SK-N-SH (cell line): ENCODE measurements around the gene HHAT. TPM values are rescaled to one million over a fixed set of nuclear protein-coding genes. Genes with fewer than 3 reads are reported as not detected.

Experiments
- CTCF ChIA-PET: fragments of 300-600, 350-600 bp; formaldehyde crosslinking; extraction: SDS; loops from one replicate; lab custom pipeline; 2021; lab: Yijun Ruan, JAX
- POLR2A ChIA-PET: fragments of 350-600 bp; sonication (Branson Sonifier 250); formaldehyde crosslinking; extraction: SDS; loops from one replicate; lab custom pipeline; 2020; ENCODE audit warnings: antibody characterized with exemption, inconsistent platforms; lab: Yijun Ruan, JAX
- DNase-seq: peaks from one replicate; pipeline ENCODE4 v3.0.0; 2012
- H2AFZ ChIP-seq: fragments of 200-600 bp; sonication (generic); 2 replicates; pipeline ENCODE4 v1.8.1; 2016; ENCODE audit warnings: antibody characterized with exemption, mild to moderate bottlenecking, low read depth
- H3F3A ChIP-seq: fragments of 200-600 bp; sonication (generic); replicated peaks from 2 replicates; pipeline ENCODE3; 2016; ENCODE audit warnings: antibody characterized with exemption, mild to moderate bottlenecking; ENCODE audit not compliant: insufficient read depth
- H3K27ac ChIP-seq, 2 experiments: fragments of 200-500 bp in 1 of 2; fragments of 200-600 bp in 1 of 2; sonication (Bioruptor generic) in 1 of 2; sonication (generic), shearing (Covaris generic) in 1 of 2; 2 replicates each; pipeline versions ENCODE4 v1.5.1 to v1.6.1; 2014 to 2016; ENCODE audit warnings: low read depth in 2 of 2, inconsistent platforms in 1 of 2, low read length in 1 of 2, mild to moderate bottlenecking in 1 of 2, mixed read lengths in 1 of 2
- H3K27me3 ChIP-seq: fragments of 200-600 bp; sonication (generic), shearing (Covaris generic); 2 replicates; pipeline ENCODE4 v1.6.1; 2016; ENCODE audit warnings: mixed run types; ENCODE audit not compliant: insufficient read depth
- H3K36me3 ChIP-seq, 2 experiments: fragments of 200-500 bp in 1 of 2; fragments of 200-600 bp in 1 of 2; sonication (Bioruptor generic) in 1 of 2; sonication (generic) in 1 of 2; replicated peaks in 1 of 2; 2 replicates each; pipeline versions ENCODE3 to v1.5.1; 2014 to 2016; ENCODE audit warnings: low read length in 1 of 2, mild to moderate bottlenecking in 1 of 2; ENCODE audit not compliant: insufficient read depth in 2 of 2, control insufficient read depth in 1 of 2
- H3K4me1 ChIP-seq, 2 experiments: fragments of 200-500 bp in 1 of 2; fragments of 200-600 bp in 1 of 2; sonication (Bioruptor generic) in 1 of 2; sonication (generic), shearing (Covaris generic) in 1 of 2; 2 replicates each; pipeline versions ENCODE4 v1.5.1 to v1.6.1; 2014 to 2016; ENCODE audit warnings: low read depth in 1 of 2, low read length in 1 of 2, mixed run types in 1 of 2; ENCODE audit not compliant: insufficient read depth in 2 of 2, control insufficient read depth in 1 of 2
- H3K4me2 ChIP-seq: fragments of 200-600 bp; sonication (generic), shearing (Covaris generic); 2 replicates; pipeline ENCODE4 v1.6.1; 2017; ENCODE audit warnings: mixed run types
- H3K4me3 ChIP-seq, 2 experiments: fragments of 200-500 bp in 1 of 2; fragments of 200-600 bp in 1 of 2; sonication (Bioruptor generic) in 1 of 2; sonication (generic), shearing (Covaris generic) in 1 of 2; 2 replicates each; pipeline versions ENCODE4 v1.5.1 to v1.8.1; 2014 to 2016; ENCODE audit warnings: low read depth in 2 of 2, inconsistent platforms in 1 of 2, low read length in 1 of 2, mild to moderate bottlenecking in 1 of 2, mixed read lengths in 1 of 2, moderate library complexity in 1 of 2
- H3K79me2 ChIP-seq: fragments of 200-600 bp; sonication (generic); 2 replicates; pipeline ENCODE4 v1.8.1; 2017; ENCODE audit warnings: mild to moderate bottlenecking; ENCODE audit not compliant: insufficient read depth
- H3K9ac ChIP-seq: fragments of 200-600 bp; sonication (generic); 2 replicates; pipeline ENCODE4 v1.6.1; 2017; ENCODE audit warnings: mixed run types
- H3K9me2 ChIP-seq: fragments of 200-600 bp; sonication (generic); 2 replicates; pipeline ENCODE4 v1.6.1; 2017; ENCODE audit warnings: mixed run types
- H3K9me3 ChIP-seq: fragments of 200-600 bp; sonication (generic); 2 replicates; pipeline ENCODE4 v1.6.1; 2017; ENCODE audit warnings: mixed run types, mild to moderate bottlenecking, moderate library complexity
- H4K20me1 ChIP-seq: fragments of 200-600 bp; sonication (generic); 2 replicates; pipeline ENCODE4 v1.6.1; 2017; ENCODE audit warnings: mild to moderate bottlenecking, mixed run types; ENCODE audit not compliant: insufficient read depth
- CHD2 ChIP-seq: fragments of 150-350 bp; IDR thresholded peaks from 2 replicates; pipeline ENCODE4 v1.6.1; 2018; ENCODE audit warnings: low read length; ENCODE audit not compliant: partially characterized antibody
- CTCF ChIP-seq: fragments of 200-600 bp; sonication (generic); IDR thresholded peaks from 2 replicates; pipeline ENCODE4 v1.6.1; 2017; ENCODE audit warnings: antibody characterized with exemption, mild to moderate bottlenecking, moderate library complexity
- EP300 ChIP-seq, 2 experiments: IDR thresholded peaks; 2 replicates each; pipeline versions ENCODE4 v1.4.0 to v1.6.1; 2012; ENCODE audit warnings: borderline replicate concordance in 1 of 2, low read depth in 1 of 2, low read length in 1 of 2
- FOSL2 ChIP-seq: IDR thresholded peaks from 2 replicates; pipeline ENCODE4 v1.4.0; 2012; ENCODE audit warnings: low read depth, mild to moderate bottlenecking, moderate library complexity, borderline replicate concordance
- GABPA ChIP-seq: IDR thresholded peaks from 2 replicates; pipeline ENCODE4 v1.4.0; 2012; ENCODE audit warnings: low read depth, mild to moderate bottlenecking
- GATA2 ChIP-seq: sonication (generic); formaldehyde crosslinking; IDR thresholded peaks from 2 replicates; pipeline ENCODE4 v1.5.0; 2020; ENCODE audit warnings: mild to moderate bottlenecking, missing genetic modification reagents
- JUND ChIP-seq: IDR thresholded peaks from 2 replicates; pipeline ENCODE4 v1.4.0; 2012
- MAX ChIP-seq: IDR thresholded peaks from 2 replicates; pipeline ENCODE4 v1.4.0; 2012; ENCODE audit warnings: low read depth
- MEF2A ChIP-seq: IDR thresholded peaks from 2 replicates; pipeline ENCODE4 v1.4.0; 2012; ENCODE audit warnings: low read depth, borderline replicate concordance
- MXI1 ChIP-seq: IDR thresholded peaks from 2 replicates; pipeline ENCODE4 v1.6.1; 2012; ENCODE audit warnings: mild to moderate bottlenecking, low read depth, low read length, improper control_type of control experiment
- RAD21 ChIP-seq: IDR thresholded peaks from 2 replicates; pipeline ENCODE4 v1.6.1; 2012; ENCODE audit warnings: mild to moderate bottlenecking, low read length
- RCOR1 ChIP-seq: fragments of 150-350 bp; IDR thresholded peaks from 2 replicates; pipeline ENCODE4 v1.6.1; 2017; ENCODE audit warnings: antibody characterized with exemption, low read length
- RFX5 ChIP-seq: IDR thresholded peaks from 2 replicates; pipeline ENCODE4 v1.6.1; 2012; ENCODE audit warnings: mild to moderate bottlenecking, improper control_type of control experiment, low read length
- SMC3 ChIP-seq: IDR thresholded peaks from 2 replicates; pipeline ENCODE4 v1.6.1; 2012; ENCODE audit warnings: low read depth, low read length, improper control_type of control experiment
- TCF12 ChIP-seq: IDR thresholded peaks from 2 replicates; pipeline ENCODE4 v1.4.0; 2012
- TEAD4 ChIP-seq: IDR thresholded peaks from 2 replicates; pipeline ENCODE4 v1.4.0; 2012; ENCODE audit warnings: mild to moderate bottlenecking, borderline replicate concordance; ENCODE audit not compliant: insufficient read depth
- USF1 ChIP-seq: IDR thresholded peaks from 2 replicates; pipeline ENCODE4 v1.4.0; 2012; ENCODE audit warnings: low read depth, borderline replicate concordance
- WGBS: methylation state at CpG from one replicate; pipeline ENCODE4 v1.1.6; 2017; ENCODE audit warnings: low lambda C conversion rate; 5-methylcytosine and 5-hydroxymethylcytosine counted together
- polyA plus RNA-seq, 3 experiments: library from polyadenylated mRNA; depleted of rRNA; stranded (reverse); fragments of >200 nt; gene quantifications; 2 replicates each; pipeline ENCODE4 v1.2.3, GENCODE V29; 2012
- TF ChIP-seq, protein P1 (sequence below): IDR thresholded peaks from 2 replicates; pipeline ENCODE4; 2012
- TF ChIP-seq, protein P2 (sequence below): fragments of 150-350 bp; IDR thresholded peaks from 2 replicates; pipeline ENCODE4 v1.6.1; 2016; ENCODE audit warnings: mild to moderate bottlenecking, low read depth, low read length
- TF ChIP-seq, protein P3 (sequence below): IDR thresholded peaks from 2 replicates; pipeline ENCODE4 v1.4.0; 2012; ENCODE audit warnings: low read depth, borderline replicate concordance

Gene HHAT
- polyA plus RNA-seq, 1 of the 3 experiments (the other 2 are of a cell fraction): 8.1 TPM

DNA sequence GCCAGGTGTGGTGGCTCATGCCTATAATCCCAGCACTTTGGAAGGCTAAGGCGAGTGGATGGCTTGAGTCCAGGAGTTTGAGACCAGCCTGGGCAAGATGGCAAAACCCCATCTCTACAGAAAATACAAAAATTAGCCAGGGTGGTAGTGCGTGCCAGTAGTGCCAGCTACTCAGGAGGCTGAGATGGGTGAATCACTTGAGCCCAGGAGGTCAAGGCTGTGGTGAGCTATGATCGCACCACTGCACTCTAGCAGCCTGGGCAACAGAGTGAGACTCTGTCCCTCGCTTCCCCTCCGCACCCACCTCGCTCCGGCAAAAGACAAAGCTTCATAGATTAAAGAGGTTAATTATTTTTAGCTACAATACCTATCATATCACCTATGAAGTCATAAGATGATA lies 100.0 kb downstream of the HHAT start:
- ChIA-PET CTCF (interaction anchor here (0.8 to 2.5 kb wide), 6 partner anchors 12 to 707 kb away, joined by 3 to 12 read pairs (median 4); partner anchors contain the start of gene KCNH1), POLR2A (no interaction called here)
- H4K20me1 ChIP-seq: no peaks in the 10 kb centered on the region
- H3K79me2 ChIP-seq: no peaks in the 10 kb centered on the region
- no peak overlapping the region for H3K27ac ChIP-seq
- H3K4me2 ChIP-seq: no peak overlapping the region
- no peaks in the 10 kb centered on the region for H3K9me3 ChIP-seq
- WGBS: 86% methylated on average over 7 of the region's 7 CpGs
- no peak for DNase-seq
- no peaks in the 10 kb centered on the region for H3K27me3 ChIP-seq
- no peaks in the 10 kb centered on the region for H3F3A ChIP-seq
- H2AFZ ChIP-seq: no peak overlapping the region
- H3K4me3 ChIP-seq: no peak overlapping the region
- H3K4me1 ChIP-seq: no peaks in the 10 kb centered on the region
- no peaks in the 10 kb centered on the region for H3K36me3 ChIP-seq
- TF ChIP-seq RFX5 (no peak), RCOR1 (no peak), TEAD4 (no peak), MAX (no peak), JUND (no peak), GATA2 (CRISPR knock-in tag) (no peak), SMC3 (no peak), TCF12 (no peak), RAD21 (no peak), CTCF (no peak), USF1 (no peak), GABPA (no peak), EP300 (IDR thresholded peaks at IDR 0.05; ENCODE audit: borderline replicate concordance in 1 of 2, low read depth in 1 of 2, low read length in 1 of 2) (no peak), FOSL2 (no peak), CHD2 (no peak), MEF2A (no peak), MXI1 (no peak)
- TF ChIP-seq, protein P1, sequence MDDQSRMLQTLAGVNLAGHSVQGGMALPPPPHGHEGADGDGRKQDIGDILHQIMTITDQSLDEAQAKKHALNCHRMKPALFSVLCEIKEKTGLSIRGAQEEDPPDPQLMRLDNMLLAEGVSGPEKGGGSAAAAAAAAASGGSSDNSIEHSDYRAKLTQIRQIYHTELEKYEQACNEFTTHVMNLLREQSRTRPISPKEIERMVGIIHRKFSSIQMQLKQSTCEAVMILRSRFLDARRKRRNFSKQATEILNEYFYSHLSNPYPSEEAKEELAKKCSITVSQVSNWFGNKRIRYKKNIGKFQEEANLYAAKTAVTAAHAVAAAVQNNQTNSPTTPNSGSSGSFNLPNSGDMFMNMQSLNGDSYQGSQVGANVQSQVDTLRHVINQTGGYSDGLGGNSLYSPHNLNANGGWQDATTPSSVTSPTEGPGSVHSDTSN: no peak
- TF ChIP-seq, protein P2, sequence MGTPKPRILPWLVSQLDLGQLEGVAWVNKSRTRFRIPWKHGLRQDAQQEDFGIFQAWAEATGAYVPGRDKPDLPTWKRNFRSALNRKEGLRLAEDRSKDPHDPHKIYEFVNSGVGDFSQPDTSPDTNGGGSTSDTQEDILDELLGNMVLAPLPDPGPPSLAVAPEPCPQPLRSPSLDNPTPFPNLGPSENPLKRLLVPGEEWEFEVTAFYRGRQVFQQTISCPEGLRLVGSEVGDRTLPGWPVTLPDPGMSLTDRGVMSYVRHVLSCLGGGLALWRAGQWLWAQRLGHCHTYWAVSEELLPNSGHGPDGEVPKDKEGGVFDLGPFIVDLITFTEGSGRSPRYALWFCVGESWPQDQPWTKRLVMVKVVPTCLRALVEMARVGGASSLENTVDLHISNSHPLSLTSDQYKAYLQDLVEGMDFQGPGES: no peak
- TF ChIP-seq, protein P3, sequence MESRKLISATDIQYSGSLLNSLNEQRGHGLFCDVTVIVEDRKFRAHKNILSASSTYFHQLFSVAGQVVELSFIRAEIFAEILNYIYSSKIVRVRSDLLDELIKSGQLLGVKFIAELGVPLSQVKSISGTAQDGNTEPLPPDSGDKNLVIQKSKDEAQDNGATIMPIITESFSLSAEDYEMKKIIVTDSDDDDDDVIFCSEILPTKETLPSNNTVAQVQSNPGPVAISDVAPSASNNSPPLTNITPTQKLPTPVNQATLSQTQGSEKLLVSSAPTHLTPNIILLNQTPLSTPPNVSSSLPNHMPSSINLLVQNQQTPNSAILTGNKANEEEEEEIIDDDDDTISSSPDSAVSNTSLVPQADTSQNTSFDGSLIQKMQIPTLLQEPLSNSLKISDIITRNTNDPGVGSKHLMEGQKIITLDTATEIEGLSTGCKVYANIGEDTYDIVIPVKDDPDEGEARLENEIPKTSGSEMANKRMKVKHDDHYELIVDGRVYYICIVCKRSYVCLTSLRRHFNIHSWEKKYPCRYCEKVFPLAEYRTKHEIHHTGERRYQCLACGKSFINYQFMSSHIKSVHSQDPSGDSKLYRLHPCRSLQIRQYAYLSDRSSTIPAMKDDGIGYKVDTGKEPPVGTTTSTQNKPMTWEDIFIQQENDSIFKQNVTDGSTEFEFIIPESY: no peak
- no peak overlapping the region for H3K9ac ChIP-seq
- H3K9me2 ChIP-seq: no peaks in the 10 kb centered on the region
